HG03025 (cell line): Measurements from ENCODE around the gene CBARP.

Experiments
- ATAC-seq: cut with Tn5 transposase; IDR thresholded peaks from one replicate; pipeline ENCODE4 v1.9.1; 2021; ENCODE audit warnings: mild to moderate bottlenecking, moderate library complexity; ENCODE audit not compliant: unreplicated experiment, low FRiP score

The CBARP gene

GRCh38 chr19:1182068-1182467 is 55.7 kb downstream of the CBARP start:
- no peak for ATAC-seq

GRCh38 chr19:1181606-1182005 is 56.2 kb downstream of the CBARP start:
- no peak for ATAC-seq
